HepG2 (cell line): ENCODE data around the gene TTK. TPM values are rescaled to one million over a fixed set of nuclear protein-coding genes. Genes with fewer than 3 reads are reported as not detected.

Experiments used
- CHCHD3 ChIP-seq: sonication (generic); formaldehyde crosslinking; IDR thresholded peaks from 2 replicates; pipeline ENCODE4 v1.8.0; 2022; ENCODE audit warnings: mild to moderate bottlenecking, missing genetic modification reagents, moderate library complexity
- CSRNP1 ChIP-seq: sonication (generic); formaldehyde crosslinking; IDR thresholded peaks from 2 replicates; pipeline ENCODE4 v1.8.1; 2023; ENCODE audit warnings: mild to moderate bottlenecking, missing genetic modification reagents
- E2F1 ChIP-seq: sonication (generic); formaldehyde crosslinking; IDR thresholded peaks from 2 replicates; pipeline ENCODE4 v1.5.0; 2020; ENCODE audit warnings: missing genetic modification reagents
- FOXK1 ChIP-seq: sonication (generic); formaldehyde crosslinking; IDR thresholded peaks from 2 replicates; pipeline ENCODE4 v1.4.0; 2020; ENCODE audit warnings: low read depth, missing genetic modification reagents, borderline replicate concordance
- KIAA2018 ChIP-seq: sonication (generic); formaldehyde crosslinking; IDR thresholded peaks from 2 replicates; pipeline ENCODE4 v1.5.0; 2020; ENCODE audit warnings: mild to moderate bottlenecking, missing genetic modification reagents, borderline replicate concordance
- KLF12 ChIP-seq: sonication (generic); formaldehyde crosslinking; IDR thresholded peaks from 2 replicates; pipeline ENCODE4 v1.4.0; 2020; ENCODE audit warnings: missing genetic modification reagents, borderline replicate concordance
- MIER2 ChIP-seq: IDR thresholded peaks from 2 replicates; pipeline ENCODE4 v1.6.1; 2016; ENCODE audit warnings: missing biosample characterization, missing genetic modification reagents
- TAF15 ChIP-seq: fragments of 200-400 bp; formaldehyde crosslinking; IDR thresholded peaks from one replicate; pipeline ENCODE4 v1.6.1; 2018; ENCODE audit warnings: mild to moderate bottlenecking, low read depth, low read length; ENCODE audit not compliant: poor library complexity, severe bottlenecking
- ZFP1 ChIP-seq: IDR thresholded peaks from 2 replicates; pipeline ENCODE4 v1.6.1; 2016
- ZNF557 ChIP-seq: sonication (generic); formaldehyde crosslinking; IDR thresholded peaks from 2 replicates; pipeline ENCODE4 v1.4.0; 2020; ENCODE audit warnings: missing genetic modification reagents
- ZNF563 ChIP-seq: sonication (generic); formaldehyde crosslinking; IDR thresholded peaks from 2 replicates; pipeline ENCODE4 v1.8.0; 2022; ENCODE audit warnings: mild to moderate bottlenecking, moderate library complexity, missing genetic modification reagents
- ZNF691 ChIP-seq: sonication (generic); formaldehyde crosslinking; IDR thresholded peaks from 2 replicates; pipeline ENCODE4 v1.4.0; 2020; ENCODE audit warnings: missing genetic modification reagents, low read depth, mild to moderate bottlenecking, borderline replicate concordance
- ZNF800 ChIP-seq: sonication (generic); formaldehyde crosslinking; IDR thresholded peaks from 2 replicates; pipeline ENCODE4 v1.4.0; 2020; ENCODE audit warnings: missing genetic modification reagents
- ZNF879 ChIP-seq: sonication (generic); formaldehyde crosslinking; IDR thresholded peaks from 2 replicates; pipeline ENCODE4 v1.8.1; 2023; ENCODE audit warnings: missing genetic modification reagents
- ZSCAN25 ChIP-seq: sonication (generic); formaldehyde crosslinking; IDR thresholded peaks from 2 replicates; pipeline ENCODE4 v1.8.0; 2022; ENCODE audit warnings: mild to moderate bottlenecking, missing genetic modification reagents
- polyA plus RNA-seq, 8 experiments: library from polyadenylated mRNA; depleted of rRNA in 3 of 8; stranded (reverse) in 7 of 8; unstranded in 1 of 8; fragments of >200 nt; fragmentation: Illumina TruSeq in 4 of 8; extraction: Trizol in 4 of 8; gene quantifications; 2 replicates each; pipeline versions ENCODE4 v1.2.1 to v1.2.3, GENCODE V29; 2011 to 2016; ENCODE audit warnings: low read depth in 4 of 8, missing spikeins in 1 of 8, mixed read lengths in 1 of 8; ENCODE audit not compliant: insufficient read depth in 1 of 8
- total RNA-seq, 5 experiments: library from RNA; depleted of rRNA; stranded (reverse); fragments of >200 nt; fragmentation: Illumina TruSeq; extraction: Trizol; gene quantifications; 2 replicates each; pipeline ENCODE4 v1.2.3, GENCODE V29; 2016; ENCODE audit warnings: low read depth in 1 of 5

The TTK gene
- total and polyA plus RNA-seq, 2 of the 13 experiments (the other 11 are each of a cell fraction or from before 2014, with no cell fraction given) = 8.6 to 33.2 TPM

GRCh38 chr6:80003826-80004172, 650 bp upstream of the TTK start (continued):
- TF ChIP-seq KIAA2018 (CRISPR knock-in tag) (no peak), ZNF800 (CRISPR knock-in tag) (0 out of 2 replicates have a peak, but pooled peaks have one; percentile 26), ZSCAN25 (CRISPR knock-in tag) (0 out of 2 replicates have a peak, but pooled peaks have one; percentile 10), ZNF563 (CRISPR knock-in tag) (0 out of 2 replicates have a peak, but pooled peaks have one; percentile 56), ZNF691 (CRISPR knock-in tag) (0 out of 2 replicates have a peak, but pooled peaks have one; percentile 11), FOXK1 (CRISPR knock-in tag) (no peak), ZNF879 (CRISPR knock-in tag) (no peak), ZNF557 (CRISPR knock-in tag) (0 out of 2 replicates have a peak, but pooled peaks have one; percentile 4), CHCHD3 (CRISPR knock-in tag) (no peak), KLF12 (peak; percentile 3; the same call in 1 of the 2 replicates), MIER2 (CRISPR knock-in tag) (no peak), TAF15 (no peak), ZFP1 (CRISPR knock-in tag) (no peak), CSRNP1 (no peak), E2F1 (CRISPR knock-in tag) (0 out of 2 replicates have a peak, but pooled peaks have one; percentile 23)
